Activated CD4-positive, alpha-beta T cell treated with anti-CD3 and anti-CD28 coated beads, Interleukin-2, amount 50 U/mL, for 24 hours (primary cell): ENCODE measurements around the gene GXYLT1.
"Not testable (repeated sequence)": the region's sequence is repeated elsewhere in the genome, so short reads cannot be mapped to it uniquely, and the experiment has no call there.

Experiments used
- DNase-seq, 2 donors: peaks; one replicate each; pipeline ENCODE4 v3.0.0-alpha.2; 2020; ENCODE audit warnings: low read depth in 1 of 2, low spot score in 1 of 2

GXYLT1 gene

GRCh38 chr12:42103155-42103554 lies 41.5 kb downstream of the GXYLT1 start:
- DNase-seq, result no peak

GRCh38 chr12:42102720-42103119 lies 42.0 kb downstream of the GXYLT1 start:
- DNase-seq, result no peak

- DNase-seq, result no peak
These were observed 45.2 kb downstream of the GXYLT1 start for GRCh38 chr12:42099433-42099832.

GRCh38 chr12:42097971-42098370 lies 46.7 kb downstream of the GXYLT1 start:
- peak in 1 of 2 donors; percentile 11 for DNase-seq

- peak in 1 of 2 donors; percentile 6 for DNase-seq
These were observed 50.4 kb downstream of the GXYLT1 start for GRCh38 chr12:42094277-42094676.

GRCh38 chr12:42091769-42092168 lies 52.9 kb downstream of the GXYLT1 start:
- no peak for DNase-seq

- no peak for DNase-seq
These were observed 53.8 kb downstream of the GXYLT1 start for GRCh38 chr12:42090899-42091298.

- no peak for DNase-seq
These were observed 58.6 kb downstream of the GXYLT1 start for GRCh38 chr12:42086031-42086430.

GRCh38 chr12:42085594-42085993 lies 59.1 kb downstream of the GXYLT1 start:
- no peak for DNase-seq

GRCh38 chr12:42084522-42084921 lies 60.2 kb downstream of the GXYLT1 start:
- no peak for DNase-seq

- DNase-seq, result no peak
These were observed 67.7 kb downstream of the GXYLT1 start for GRCh38 chr12:42076976-42077375.

GRCh38 chr12:42070036-42070435 lies 74.6 kb downstream of the GXYLT1 start:
- DNase-seq, result no peak

- DNase-seq, result no peak
These were observed 85.5 kb downstream of the GXYLT1 start for GRCh38 chr12:42059127-42059526.

GRCh38 chr12:42056130-42056529 lies 88.5 kb downstream of the GXYLT1 start:
- no peak for DNase-seq

- DNase-seq, result no peak
These were observed 91.2 kb downstream of the GXYLT1 start for GRCh38 chr12:42053456-42053855.

- DNase-seq, result not testable (repeated sequence)
These were observed 95.7 kb downstream of the GXYLT1 start for GRCh38 chr12:42048980-42049379.

GRCh38 chr12:42039577-42039976 lies 105.1 kb downstream of the GXYLT1 start:
- no peak for DNase-seq

- no peak for DNase-seq
These were observed 105.5 kb downstream of the GXYLT1 start for GRCh38 chr12:42039176-42039575.

- no peak for DNase-seq
These were observed 112.7 kb downstream of the GXYLT1 start for GRCh38 chr12:42031847-42032564.
